Testis (tissue), 2 donors: ENCODE results near the gene CHST8.

ENCODE experiments used
- CTCF ChIP-seq, 3 experiments: fragments of 450-650 bp in 2 of 3; fragments of 200-600 bp in 1 of 3; sonication (generic) in 1 of 3; IDR thresholded peaks; one replicate each; pipeline ENCODE4 v1.5.1; 2016 to 2019; ENCODE audit warnings: antibody characterized with exemption in 3 of 3, mild to moderate bottlenecking in 2 of 3, moderate library complexity in 1 of 3
- POLR2A ChIP-seq: fragments of 450-650 bp; IDR thresholded peaks from one replicate; pipeline ENCODE4 v1.6.1; 2017; ENCODE audit warnings: antibody characterized with exemption, mild to moderate bottlenecking, moderate library complexity

- no peak for TF ChIP-seq POLR2A
- no peak for TF ChIP-seq CTCF (IDR thresholded peaks at IDR 0.05)
These were observed 19.5 kb downstream of the CHST8 start for GRCh38 chr19:33641261-33641660.
